ENCODE data around the gene ST3GAL3.
"Not testable (repeated sequence)": the region's sequence is repeated elsewhere in the genome, so short reads cannot be mapped to it uniquely, and the experiment has no call there.

The ST3GAL3 gene

DNA sequence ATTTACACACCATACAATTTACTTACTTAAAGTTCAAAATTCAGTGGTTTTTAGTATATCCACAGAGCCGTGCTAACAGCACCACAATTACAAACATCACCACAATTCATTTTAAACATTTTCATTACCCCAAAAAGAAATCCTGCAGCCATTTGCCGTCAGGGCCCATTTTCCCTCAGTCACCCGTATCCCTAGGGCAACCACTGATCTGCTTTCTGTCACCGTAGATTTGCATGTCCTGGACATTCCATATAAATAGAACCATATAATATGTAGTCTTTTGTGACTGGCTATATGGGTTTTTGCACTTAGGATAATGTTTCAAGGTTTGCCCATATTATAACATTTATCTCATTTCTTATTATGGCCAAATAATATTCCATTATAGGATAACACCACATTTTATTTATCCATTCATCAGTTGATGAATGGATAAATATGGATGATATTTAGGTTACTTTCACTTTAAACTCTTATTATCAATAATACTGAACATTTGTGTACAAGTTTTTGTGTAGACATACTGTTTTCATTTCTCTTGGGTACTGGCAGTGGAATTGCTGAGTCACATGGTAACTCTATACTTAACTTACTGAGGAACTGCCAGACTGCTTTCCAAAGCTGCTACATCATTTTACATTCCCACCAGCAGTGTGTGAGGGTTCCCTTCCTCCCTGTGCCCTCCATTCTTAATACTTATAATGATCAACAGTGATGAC is 68.9 kb downstream of the ST3GAL3 start:
- Histone ChIP-seq H3K9ac (ENCODE audit: low read depth, low read length) (peak overlapping the region; percentile 7), H3K9me3 (replicated peaks; ENCODE audit: low read length) (no peaks in the 10 kb centered on the region), H3K4me2 (ENCODE audit: low read length) (peak overlapping the region; percentile 27), H3K4me3 (ENCODE audit: low read length) (no peak overlapping the region), H3K4me1 (ENCODE audit: control insufficient read depth, insufficient read depth, low read length) (peaks cover 26% of the 10 kb centered on the region), H3K36me3 (ENCODE audit: insufficient read depth, low read length) (no peaks in the 10 kb centered on the region), H3K27me3 (ENCODE audit: control insufficient read depth, insufficient read depth, low read length) (no peaks in the 10 kb centered on the region)

DNA sequence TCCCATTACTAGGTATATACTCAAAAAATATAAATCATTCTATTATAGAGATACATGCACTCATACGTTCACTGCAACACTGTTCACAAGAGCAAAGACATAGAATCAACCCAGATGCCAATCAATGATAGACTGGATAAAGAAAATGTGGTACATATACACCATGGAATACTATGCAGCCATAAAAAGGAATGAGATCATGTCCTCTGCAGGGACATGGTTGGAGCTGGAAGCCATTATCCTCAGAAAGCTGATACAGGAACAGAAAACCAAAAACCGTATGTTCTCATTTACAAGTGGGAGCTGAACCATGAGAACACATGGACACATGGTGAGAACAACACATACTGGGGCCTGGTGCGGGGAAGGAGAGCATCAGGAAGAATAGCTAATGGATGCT is 70.6 kb downstream of the ST3GAL3 start:
- H3K36me3 ChIP-seq (ENCODE audit: insufficient read depth, low read length); H3K9ac ChIP-seq (ENCODE audit: low read depth, low read length); H3K4me3 ChIP-seq (ENCODE audit: low read length); H3K9me3 ChIP-seq (replicated peaks; ENCODE audit: low read length); H3K4me2 ChIP-seq (ENCODE audit: low read length); H3K27me3 ChIP-seq (ENCODE audit: control insufficient read depth, insufficient read depth, low read length): not testable (repeated sequence)
- peaks cover 26% of the 10 kb centered on the region for H3K4me1 ChIP-seq (ENCODE audit: control insufficient read depth, insufficient read depth, low read length)

DNA sequence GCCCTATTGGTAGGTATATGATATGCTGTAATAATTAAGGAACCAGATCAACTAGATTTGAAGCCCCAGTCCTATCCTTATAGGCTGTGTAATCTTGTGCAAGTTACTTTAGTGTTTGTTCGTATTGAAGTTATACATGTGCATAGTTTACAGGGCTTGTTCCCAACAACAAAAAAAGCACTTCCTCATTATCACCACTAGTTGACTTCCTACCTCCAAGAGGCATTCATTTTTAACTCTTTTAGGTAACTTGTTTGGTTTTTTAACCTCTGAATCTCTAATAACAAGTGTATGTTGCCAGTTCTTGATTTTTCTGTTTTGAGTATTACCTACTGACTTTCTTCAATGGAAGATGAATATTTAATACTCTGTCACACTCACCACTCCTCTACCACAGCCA is 71.9 kb downstream of the ST3GAL3 start:
- no peak overlapping the region for H3K4me3 ChIP-seq (ENCODE audit: low read length)
- H3K27me3 ChIP-seq (ENCODE audit: control insufficient read depth, insufficient read depth, low read length), result no peaks in the 10 kb centered on the region
- no peaks in the 10 kb centered on the region for H3K36me3 ChIP-seq (ENCODE audit: insufficient read depth, low read length)
- no peak overlapping the region for H3K4me2 ChIP-seq (ENCODE audit: low read length)
- H3K9ac ChIP-seq (ENCODE audit: low read depth, low read length), result no peak overlapping the region
- H3K4me1 ChIP-seq (ENCODE audit: control insufficient read depth, insufficient read depth, low read length), result peaks cover 31% of the 10 kb centered on the region
- no peaks in the 10 kb centered on the region for H3K9me3 ChIP-seq (replicated peaks; ENCODE audit: low read length)

DNA sequence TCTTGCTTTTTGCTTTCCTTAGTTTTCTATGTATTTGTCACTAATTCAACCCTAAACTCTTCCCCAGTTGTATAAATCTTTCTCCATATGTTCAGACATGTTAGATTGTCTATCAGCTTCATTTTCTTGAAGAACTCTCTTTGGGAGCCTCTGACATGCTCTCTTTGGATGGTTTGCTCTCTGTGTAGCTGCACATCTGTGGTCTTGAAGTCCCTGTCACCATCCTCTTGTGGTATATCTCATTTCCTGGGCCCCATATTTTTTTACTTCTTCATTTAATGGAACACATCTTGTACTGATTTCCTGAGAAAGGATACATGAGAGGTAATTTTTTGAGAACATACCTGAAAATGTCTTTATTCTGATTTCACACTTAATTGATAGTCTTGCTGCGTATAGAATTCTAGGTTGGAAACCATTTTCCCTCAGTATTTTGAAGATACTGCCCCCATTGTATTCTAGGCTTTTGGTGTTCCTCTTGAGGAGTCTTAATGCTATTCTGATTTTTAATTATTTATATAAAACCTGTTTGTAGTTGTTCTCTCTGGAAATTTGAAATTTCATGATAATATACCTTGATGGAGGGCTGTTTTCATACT is 72.6 kb downstream of the ST3GAL3 start:
- Histone ChIP-seq H3K4me1 (ENCODE audit: control insufficient read depth, insufficient read depth, low read length) (peaks cover 24% of the 10 kb centered on the region), H3K27me3 (ENCODE audit: control insufficient read depth, insufficient read depth, low read length) (no peaks in the 10 kb centered on the region), H3K9me3 (replicated peaks; ENCODE audit: low read length) (no peaks in the 10 kb centered on the region), H3K36me3 (ENCODE audit: insufficient read depth, low read length) (no peaks in the 10 kb centered on the region), H3K4me3 (ENCODE audit: low read length) (no peak overlapping the region), H3K9ac (ENCODE audit: low read depth, low read length) (no peak overlapping the region), H3K4me2 (ENCODE audit: low read length) (no peak overlapping the region)

DNA sequence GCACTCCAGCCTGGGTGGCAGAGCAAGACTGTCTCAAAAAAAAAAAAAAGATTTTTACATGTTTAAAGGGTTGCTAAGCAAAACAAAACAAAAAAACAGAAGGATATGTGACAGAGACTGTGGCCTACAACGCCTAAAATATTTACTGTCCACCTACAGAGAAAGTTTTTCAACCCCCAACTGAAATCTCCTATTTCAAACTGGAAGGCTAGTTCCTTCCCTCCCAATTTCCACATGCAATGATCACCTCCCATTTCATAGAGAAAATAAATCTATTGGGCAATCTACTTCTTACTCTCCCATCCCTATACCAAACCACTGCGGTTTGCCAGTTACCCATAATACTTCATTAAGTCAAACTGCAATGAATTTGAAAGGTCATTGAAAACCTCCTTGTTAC is 74.2 kb downstream of the ST3GAL3 start:
- H3K36me3 ChIP-seq (ENCODE audit: insufficient read depth, low read length), result no peaks in the 10 kb centered on the region

DNA sequence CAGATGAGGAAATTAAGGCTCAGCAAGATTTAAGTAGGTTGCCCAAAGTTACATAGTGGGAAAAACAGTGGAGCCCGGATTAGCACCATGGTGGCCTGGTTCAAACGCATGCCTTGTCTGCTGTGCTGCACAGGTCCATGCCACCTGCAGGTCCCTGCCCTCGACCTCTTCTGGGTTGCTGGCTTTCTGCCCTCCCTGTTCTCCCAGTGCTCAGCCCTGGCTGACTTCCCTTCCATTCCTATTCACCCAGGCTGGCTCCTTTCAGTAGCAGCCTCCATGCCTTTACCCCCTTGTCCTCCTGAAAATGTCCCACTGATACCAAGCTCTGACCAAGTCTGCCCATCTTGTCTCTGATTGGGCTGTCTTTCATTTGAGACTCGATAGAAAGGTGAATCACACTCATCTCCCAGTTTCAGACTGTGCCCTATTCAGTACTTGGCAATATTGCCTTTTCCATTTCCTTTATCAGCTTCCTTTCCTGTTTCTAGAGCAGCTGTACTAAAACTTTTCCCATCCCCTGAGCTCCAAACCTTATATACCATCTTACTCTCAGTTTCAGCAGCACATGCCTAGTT is 75.8 kb downstream of the ST3GAL3 start:
- Histone ChIP-seq H3K4me1 (ENCODE audit: control insufficient read depth, insufficient read depth, low read length) (peaks cover 11% of the 10 kb centered on the region), H3K4me2 (ENCODE audit: low read length) (no peak overlapping the region), H3K9me3 (replicated peaks; ENCODE audit: low read length) (no peaks in the 10 kb centered on the region), H3K36me3 (ENCODE audit: insufficient read depth, low read length) (no peaks in the 10 kb centered on the region), H3K4me3 (ENCODE audit: low read length) (no peak overlapping the region), H3K27me3 (ENCODE audit: control insufficient read depth, insufficient read depth, low read length) (no peaks in the 10 kb centered on the region), H3K9ac (ENCODE audit: low read depth, low read length) (no peak overlapping the region)

More for the DNA sequence above, 74.2 kb downstream of the ST3GAL3 start:
- Histone ChIP-seq H3K4me2 (ENCODE audit: low read length) (no peak overlapping the region), H3K27me3 (ENCODE audit: control insufficient read depth, insufficient read depth, low read length) (no peaks in the 10 kb centered on the region), H3K4me1 (ENCODE audit: control insufficient read depth, insufficient read depth, low read length) (peaks cover 15% of the 10 kb centered on the region), H3K9ac (ENCODE audit: low read depth, low read length) (no peak overlapping the region), H3K4me3 (ENCODE audit: low read length) (no peak overlapping the region), H3K9me3 (replicated peaks; ENCODE audit: low read length) (no peaks in the 10 kb centered on the region)

DNA sequence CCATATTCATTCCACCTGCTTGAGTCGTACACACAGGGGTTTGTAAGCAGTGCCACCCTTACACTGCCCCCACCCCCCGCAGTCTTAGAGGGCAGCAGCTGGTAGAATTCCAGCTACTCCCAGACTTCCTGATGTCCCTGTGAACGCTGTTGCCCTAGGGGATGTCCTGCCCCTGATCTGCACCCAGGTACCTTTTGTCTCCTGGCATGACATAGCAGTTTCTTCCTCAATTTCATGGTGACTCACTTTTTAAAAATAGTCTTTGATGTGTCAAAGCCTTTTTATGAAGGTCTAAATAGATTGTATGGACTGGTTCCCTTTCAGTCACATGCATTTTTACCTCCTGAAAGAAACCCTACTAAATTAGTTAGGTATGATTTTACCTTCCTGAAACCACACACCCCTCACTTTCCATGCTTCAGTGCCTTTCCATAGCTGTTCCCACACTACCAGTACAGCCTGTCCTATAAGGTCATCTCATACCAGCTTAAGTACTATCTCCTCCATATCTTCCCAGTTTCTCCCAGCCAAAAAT is 76.4 kb downstream of the ST3GAL3 start:
- Histone ChIP-seq H3K9ac (ENCODE audit: low read depth, low read length) (no peak overlapping the region), H3K4me2 (ENCODE audit: low read length) (no peak overlapping the region), H3K4me3 (ENCODE audit: low read length) (no peak overlapping the region)

DNA sequence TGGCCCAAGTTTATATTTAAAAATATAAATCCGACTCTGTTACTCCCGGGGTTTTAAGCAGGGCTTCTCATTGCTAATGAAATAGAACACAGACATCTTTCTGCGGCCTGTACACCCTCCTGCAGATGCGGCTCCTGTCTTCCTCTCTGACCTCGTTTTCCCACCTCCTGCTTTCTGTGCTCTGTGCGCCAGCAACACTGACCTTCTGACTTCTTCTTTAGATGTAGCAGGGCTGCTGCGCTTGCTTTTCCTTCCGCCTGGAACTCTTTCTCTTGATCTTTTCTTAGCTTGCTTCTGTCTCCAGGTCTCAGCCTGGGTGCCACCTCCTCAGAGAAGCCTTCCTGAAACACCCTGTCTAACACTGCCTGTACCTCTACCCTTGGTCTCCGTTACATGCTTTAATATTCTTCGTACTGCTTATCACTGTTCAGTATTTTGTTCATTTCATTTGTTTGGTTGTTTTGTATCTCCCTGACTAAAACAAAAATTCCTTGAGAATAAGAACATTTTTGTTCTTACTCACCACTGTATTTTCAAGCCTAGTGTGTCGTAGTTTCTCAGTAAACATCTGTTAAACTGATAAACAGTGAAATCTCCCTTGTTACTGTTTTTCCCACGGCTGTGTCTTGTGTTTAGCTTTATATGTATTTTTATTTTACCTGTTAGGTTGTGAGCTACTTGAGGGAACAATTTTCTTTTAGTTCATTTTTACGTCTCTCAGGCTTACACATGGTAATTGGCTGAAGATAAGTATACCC is 79.0 kb downstream of the ST3GAL3 start:
- Histone ChIP-seq H3K9me3 (replicated peaks; ENCODE audit: low read length) (no peaks in the 10 kb centered on the region), H3K4me2 (ENCODE audit: low read length) (no peak overlapping the region), H3K27me3 (ENCODE audit: control insufficient read depth, insufficient read depth, low read length) (no peaks in the 10 kb centered on the region), H3K4me1 (ENCODE audit: control insufficient read depth, insufficient read depth, low read length) (peaks cover 11% of the 10 kb centered on the region), H3K4me3 (ENCODE audit: low read length) (no peak overlapping the region), H3K9ac (ENCODE audit: low read depth, low read length) (no peak overlapping the region), H3K36me3 (ENCODE audit: insufficient read depth, low read length) (no peaks in the 10 kb centered on the region)

More for the DNA sequence above, 76.4 kb downstream of the ST3GAL3 start:
- H3K36me3 ChIP-seq (ENCODE audit: insufficient read depth, low read length), result no peaks in the 10 kb centered on the region
- H3K27me3 ChIP-seq (ENCODE audit: control insufficient read depth, insufficient read depth, low read length), result no peaks in the 10 kb centered on the region
- H3K4me1 ChIP-seq (ENCODE audit: control insufficient read depth, insufficient read depth, low read length), result peaks cover 11% of the 10 kb centered on the region
- H3K9me3 ChIP-seq (replicated peaks; ENCODE audit: low read length), result no peaks in the 10 kb centered on the region

DNA sequence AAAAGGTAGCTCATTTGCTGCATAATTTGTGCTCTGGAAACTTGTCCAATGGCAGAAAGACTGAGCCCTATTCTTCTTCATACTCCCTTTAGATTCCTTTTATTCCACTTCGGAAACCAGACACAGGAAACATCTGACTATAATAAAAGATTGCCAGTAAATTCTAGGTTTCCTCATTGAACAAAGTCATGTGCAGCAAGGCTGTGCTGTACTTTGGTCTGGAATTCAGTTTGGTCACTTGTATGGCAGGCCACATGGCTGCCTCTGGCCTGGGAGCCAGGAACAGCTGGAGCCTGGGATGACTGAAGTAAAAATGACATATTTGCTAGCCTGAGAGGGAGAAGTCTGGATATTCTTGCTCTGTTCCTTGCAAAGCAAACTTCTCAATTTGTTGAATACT is 79.6 kb downstream of the ST3GAL3 start:
- no peaks in the 10 kb centered on the region for H3K9me3 ChIP-seq (replicated peaks; ENCODE audit: low read length)
- H3K9ac ChIP-seq (ENCODE audit: low read depth, low read length), result no peak overlapping the region
- H3K27me3 ChIP-seq (ENCODE audit: control insufficient read depth, insufficient read depth, low read length), result no peaks in the 10 kb centered on the region
- no peak overlapping the region for H3K4me2 ChIP-seq (ENCODE audit: low read length)
- peaks cover 11% of the 10 kb centered on the region for H3K4me1 ChIP-seq (ENCODE audit: control insufficient read depth, insufficient read depth, low read length)
- no peak overlapping the region for H3K4me3 ChIP-seq (ENCODE audit: low read length)
- no peaks in the 10 kb centered on the region for H3K36me3 ChIP-seq (ENCODE audit: insufficient read depth, low read length)

DNA sequence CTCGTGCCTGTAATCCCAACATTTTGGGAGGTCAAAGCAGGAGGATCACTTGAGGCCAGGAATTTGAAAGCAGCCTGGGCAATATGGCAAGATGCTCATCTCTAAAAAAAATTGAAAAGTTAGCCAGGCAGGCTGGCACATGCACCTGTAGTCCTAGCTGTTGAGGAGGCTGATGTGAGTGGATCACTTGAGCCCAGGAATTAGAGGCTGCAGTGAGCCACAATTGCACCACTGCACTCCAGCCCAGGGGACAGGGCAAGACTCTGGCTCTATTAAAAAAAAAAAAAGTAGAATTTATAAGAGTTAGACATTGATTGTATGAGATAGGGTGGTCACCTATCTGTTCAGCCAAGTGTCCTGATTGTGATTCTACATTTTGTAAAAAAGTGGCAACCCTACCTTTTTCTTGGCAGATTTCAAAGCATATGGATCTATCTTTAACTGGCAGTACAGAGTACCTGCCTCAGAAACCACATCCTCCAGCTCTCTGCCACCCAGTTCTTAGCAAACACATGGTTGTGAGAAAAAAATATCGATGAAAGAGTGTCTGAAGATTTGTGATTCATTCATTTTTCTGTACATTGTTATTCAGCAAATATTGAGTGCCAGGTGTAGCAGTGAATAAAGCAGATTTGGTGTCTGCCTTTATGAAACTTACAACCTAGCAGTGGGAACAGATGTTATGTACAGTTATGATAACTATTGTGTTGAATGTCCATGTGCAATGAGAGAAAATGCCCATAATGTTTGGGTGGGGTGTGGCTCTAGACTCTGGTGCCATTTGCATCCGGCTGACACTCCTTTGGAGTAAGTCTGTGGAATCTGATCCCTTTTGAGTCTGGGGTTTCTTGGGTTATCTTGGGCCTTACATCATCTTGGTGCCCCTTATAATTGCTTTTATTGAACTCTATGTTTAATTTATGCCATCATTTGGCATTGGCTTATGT is 82.5 kb downstream of the ST3GAL3 start:
- Histone ChIP-seq H3K27me3 (ENCODE audit: control insufficient read depth, insufficient read depth, low read length) (no peaks in the 10 kb centered on the region), H3K9me3 (replicated peaks; ENCODE audit: low read length) (no peaks in the 10 kb centered on the region), H3K4me3 (ENCODE audit: low read length) (no peak overlapping the region), H3K36me3 (ENCODE audit: insufficient read depth, low read length) (no peaks in the 10 kb centered on the region), H3K4me1 (ENCODE audit: control insufficient read depth, insufficient read depth, low read length) (no peaks in the 10 kb centered on the region), H3K9ac (ENCODE audit: low read depth, low read length) (no peak overlapping the region), H3K4me2 (ENCODE audit: low read length) (no peak overlapping the region)
